Stimulated activated CD8-positive, alpha-beta memory T cell treated with anti-CD3 and anti-CD28 coated beads, Interleukin-4, amount 100 ng/mL, for 24 hours (primary cell): ENCODE data around the gene HEXD.
A peak's percentile ranks its signal among the peaks of the same experiment; 100 is the strongest.

Experiments used
- DNase-seq: peaks from one replicate; pipeline ENCODE4 v3.0.0-alpha.2; 2020; ENCODE audit warnings: low read depth

HEXD gene

GRCh38 chr17:82415336-82415735 lies 2.8 kb upstream of the HEXD start:
- no peak for DNase-seq

GRCh38 chr17:82415786-82416185 lies 2.4 kb upstream of the HEXD start:
- no peak for DNase-seq

- no peak for DNase-seq
Measured at GRCh38 chr17:82416264-82416663, 1.9 kb upstream of the HEXD start.

DNA sequence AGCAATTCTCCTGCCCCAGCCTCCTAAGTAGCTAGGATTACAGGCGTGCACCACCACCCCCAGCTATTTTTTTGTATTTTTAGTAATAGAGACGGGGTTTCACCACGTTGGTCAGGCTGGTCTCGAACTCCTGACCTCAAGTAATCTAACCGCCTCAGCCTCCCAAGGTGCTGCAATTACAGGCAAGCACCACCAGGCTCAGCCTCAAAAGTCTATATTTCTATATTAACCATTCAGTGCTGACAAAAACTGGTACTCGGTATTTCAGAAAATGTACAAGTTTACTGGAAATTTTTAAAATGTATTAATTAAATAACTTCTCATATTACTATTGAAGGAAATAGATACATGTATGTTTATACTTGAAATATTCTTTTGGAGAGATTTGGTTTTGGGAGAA lies 1.4 kb upstream of the HEXD start:
- no peak for DNase-seq

- DNase-seq: no peak
Measured at GRCh38 chr17:82419540-82419939, 1.4 kb downstream of the HEXD start.

- DNase-seq: peak; percentile 33
Measured at GRCh38 chr17:82424001-82424862, 6.1 kb downstream of the HEXD start.

- DNase-seq: no peak
Measured at GRCh38 chr17:82424863-82425159, 6.7 kb downstream of the HEXD start.

DNA sequence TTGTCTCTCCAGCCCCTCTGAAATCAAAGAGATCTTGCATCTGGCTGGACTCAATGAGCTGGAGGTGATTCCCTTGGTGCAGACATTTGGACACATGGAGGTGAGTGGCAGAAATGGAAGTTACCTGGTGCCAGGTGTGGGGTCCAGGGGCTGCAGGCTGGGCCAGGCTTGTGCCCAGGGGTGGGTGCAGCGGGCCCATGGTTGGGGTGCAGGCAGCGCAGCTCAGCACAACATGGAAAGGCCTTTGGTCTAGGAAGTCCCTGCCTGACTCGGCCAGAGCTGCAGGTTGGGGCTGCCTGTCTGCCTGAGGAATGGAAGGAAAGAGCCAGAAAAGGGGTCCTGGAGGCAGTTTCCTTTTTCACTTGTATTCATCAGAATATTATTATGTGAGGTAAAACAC lies 10.4 kb downstream of the HEXD start:
- no peak for DNase-seq

DNA sequence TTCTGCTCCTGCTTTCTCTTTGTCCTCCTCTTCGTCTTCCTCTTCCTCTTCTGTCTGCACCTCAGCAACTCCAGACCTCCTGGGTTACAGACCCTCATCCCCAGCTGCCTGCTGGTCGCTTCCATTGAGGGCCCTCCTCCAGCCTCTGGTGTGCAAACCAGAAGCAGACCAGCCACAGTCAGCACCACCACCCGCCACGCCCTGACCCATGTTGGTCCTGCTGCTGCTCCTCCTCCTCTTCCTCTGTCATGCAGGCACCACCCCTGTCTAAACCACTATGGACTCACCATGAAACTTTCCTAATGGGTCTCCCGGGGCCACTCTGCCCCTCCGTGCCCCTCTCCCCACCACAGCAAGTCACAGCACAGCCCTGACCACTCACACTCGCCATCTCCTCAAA lies 11.7 kb downstream of the HEXD start:
- DNase-seq: no peak

- no peak for DNase-seq
Measured at GRCh38 chr17:82432017-82432416, 13.9 kb downstream of the HEXD start.

GRCh38 chr17:82433560-82434215 lies 15.5 kb downstream of the HEXD start:
- DNase-seq: no peak

DNA sequence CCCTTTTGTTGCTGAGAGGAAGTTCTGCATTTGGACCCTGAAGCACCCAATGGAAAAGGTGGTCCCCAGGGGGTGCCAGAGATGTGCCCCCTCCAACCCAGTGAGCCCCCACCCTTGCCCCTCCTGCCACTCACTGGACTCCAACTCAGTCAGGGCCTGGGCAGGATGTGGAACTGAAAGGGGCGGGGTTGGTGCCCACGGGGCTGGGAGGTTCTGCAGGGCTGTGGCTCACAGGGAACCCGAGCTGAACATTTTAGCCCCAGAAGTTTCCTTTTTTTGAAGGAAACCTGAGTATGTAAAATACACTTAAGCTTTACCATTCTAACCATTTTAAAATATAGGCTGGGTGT lies 16.0 kb downstream of the HEXD start:
- peak; percentile 18 for DNase-seq

GRCh38 chr17:82435103-82435502 lies 17.0 kb downstream of the HEXD start:
- no peak for DNase-seq

GRCh38 chr17:82435601-82436583 lies 17.7 kb downstream of the HEXD start:
- DNase-seq: no peak

DNA sequence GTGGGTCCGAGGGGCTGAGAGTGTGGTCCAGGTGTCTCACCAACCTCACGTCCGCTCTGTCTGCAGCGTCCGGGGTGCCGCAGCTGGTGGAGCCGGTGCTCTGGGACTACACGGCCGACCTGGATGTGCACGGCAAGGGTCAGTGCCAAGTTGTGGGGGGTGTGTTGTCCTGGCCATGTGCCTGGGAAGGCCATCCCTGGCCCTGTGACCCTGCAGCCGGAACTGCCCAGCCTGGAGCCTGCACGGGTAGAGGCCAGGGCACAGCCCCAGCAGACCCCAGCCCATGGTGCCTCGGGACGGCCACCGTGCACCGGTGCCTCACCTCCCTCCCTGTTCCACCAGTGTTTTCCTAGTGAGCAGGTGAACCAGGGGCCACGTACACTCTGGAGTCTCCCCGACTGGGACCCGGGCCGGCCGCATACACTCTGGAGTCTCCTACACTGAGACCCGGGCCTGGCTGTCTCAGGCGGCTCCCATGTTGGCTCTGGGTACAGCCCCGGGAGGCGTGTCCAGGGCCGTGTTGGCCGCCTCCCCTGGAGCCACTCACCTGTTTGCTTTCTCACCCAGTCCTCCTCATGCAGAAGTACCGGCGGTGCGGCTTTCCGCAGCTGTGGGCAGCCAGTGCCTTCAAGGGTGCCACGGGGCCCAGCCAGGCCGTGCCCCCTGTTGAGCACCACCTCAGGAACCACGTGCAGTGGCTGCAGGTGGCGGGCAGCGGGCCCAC lies 18.6 kb downstream of the HEXD start:
- DNase-seq: no peak

GRCh38 chr17:82437325-82437668 lies 19.1 kb downstream of the HEXD start:
- no peak for DNase-seq

DNA sequence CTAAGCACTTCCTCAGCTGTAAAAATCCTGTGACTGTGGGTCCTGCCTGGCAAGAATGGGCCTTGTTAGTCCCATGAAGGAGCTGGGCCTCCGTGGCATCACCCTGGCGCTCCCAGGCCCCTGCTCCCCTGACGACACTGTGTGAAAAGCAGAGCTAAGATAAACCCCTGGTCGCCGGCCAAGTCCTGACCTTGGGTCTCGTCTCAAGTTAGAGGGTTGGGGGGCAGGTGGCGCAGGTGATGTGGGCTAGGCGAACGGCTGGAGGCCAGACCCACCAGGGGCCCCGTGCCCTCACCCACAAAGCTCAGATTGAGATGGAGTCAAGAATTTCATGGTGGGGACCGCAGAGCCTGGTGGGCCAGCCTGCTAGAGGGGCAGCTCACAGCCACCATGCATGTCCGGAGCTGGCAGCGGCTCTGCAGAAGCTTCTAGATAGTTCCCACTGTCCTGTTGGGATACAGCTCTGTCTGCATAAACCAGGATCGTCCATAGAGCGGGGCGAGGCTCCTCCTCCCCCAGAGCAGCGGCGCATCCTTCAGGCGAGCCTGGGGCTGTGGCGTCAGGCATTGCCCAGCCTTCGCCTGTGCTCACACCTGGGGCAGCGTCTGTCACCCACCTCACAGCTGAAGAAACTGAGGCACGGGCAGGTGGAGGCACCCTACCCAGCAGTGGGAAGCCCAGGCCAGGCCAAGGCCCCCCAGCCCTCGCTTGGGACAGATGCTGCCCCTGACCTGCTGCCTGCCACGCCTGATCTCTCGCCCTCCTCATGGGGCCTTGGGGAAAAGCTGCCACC lies 20.4 kb downstream of the HEXD start:
- DNase-seq: no peak

GRCh38 chr17:82439194-82439828 lies 21.2 kb downstream of the HEXD start:
- no peak for DNase-seq

DNA sequence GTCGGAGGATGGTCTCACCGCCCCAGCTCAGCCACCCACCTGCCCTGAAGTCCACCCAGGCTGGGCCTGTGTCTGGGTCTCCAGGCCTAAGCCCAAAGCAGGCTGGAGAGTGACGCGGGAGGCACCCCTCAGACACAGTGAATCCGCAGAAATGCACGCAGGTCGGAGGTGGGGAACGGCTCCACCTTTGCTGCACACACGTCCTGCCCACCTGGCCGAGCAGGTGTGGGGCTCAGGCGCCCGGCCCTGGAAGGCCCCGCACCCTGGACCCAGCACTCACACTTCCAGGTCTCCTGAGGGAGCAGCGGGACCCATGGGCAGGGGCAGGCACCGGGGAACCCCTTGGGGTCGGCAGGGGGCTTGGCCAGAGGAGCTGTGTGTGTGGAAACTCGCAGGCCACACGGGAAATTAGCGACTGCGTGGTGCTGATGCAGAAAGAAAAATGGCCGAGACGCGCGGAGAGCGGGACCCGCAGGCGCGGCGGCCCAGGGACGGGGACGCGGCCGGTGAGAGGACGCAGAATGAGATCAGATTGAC lies 21.8 kb downstream of the HEXD start:
- DNase-seq: no peak

GRCh38 chr17:82440469-82440981 lies 22.4 kb downstream of the HEXD start:
- DNase-seq: no peak
